Neuronal stem cell (in vitro differentiated cells): ENCODE results near the gene ARPC3. TPM values are rescaled to one million over a fixed set of nuclear protein-coding genes. Genes with fewer than 3 reads are reported as not detected.

ENCODE experiments used
- small RNA-seq: library from polyadenylated mRNA; stranded (forward); fragments of <200 nt; extraction: miRNeasy Mini kit (QIAGEN cat#:217004); gene quantifications from one replicate; pipeline ENCODE3, GENCODE V24; 2013; ENCODE audit not compliant: insufficient read depth

ARPC3 gene

Small RNA genes within 50 kb of the gene (small RNA-seq; reads per million reads assigned to genes)
- gene RF00278: not detected
